Activated CD4-positive, alpha-beta T cell treated with anti-CD3 and anti-CD28 coated beads for 4 hours (primary cell): ENCODE data around the gene GM2A.
"Not testable (repeated sequence)": the region's sequence is repeated elsewhere in the genome, so short reads cannot be mapped to it uniquely, and the experiment has no call there.

ENCODE experiments used
- DNase-seq, 2 donors: peaks; one replicate each; pipeline ENCODE4 v3.0.0-alpha.2; 2020

The GM2A gene

DNA sequence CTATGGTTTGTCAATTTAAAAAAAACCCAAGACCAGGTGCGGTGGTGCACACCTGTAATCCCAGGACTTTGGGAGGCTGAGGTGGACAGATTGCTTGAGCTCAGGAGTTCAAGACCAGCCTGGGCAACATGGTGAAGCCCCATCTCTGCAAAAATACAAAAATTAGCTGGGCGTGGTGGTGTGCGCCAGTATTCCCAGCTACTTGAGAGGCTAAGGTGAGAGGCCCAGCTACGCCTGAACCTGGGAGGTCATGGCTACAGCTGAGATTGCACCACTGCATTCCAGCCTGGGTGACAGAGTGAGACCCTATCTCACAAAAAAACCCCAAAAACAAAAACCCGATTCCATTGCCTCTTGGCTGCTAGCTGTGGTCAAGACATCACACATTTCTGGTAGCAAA lies 2.0 kb downstream of the GM2A start:
- not testable (repeated sequence) for DNase-seq

DNA sequence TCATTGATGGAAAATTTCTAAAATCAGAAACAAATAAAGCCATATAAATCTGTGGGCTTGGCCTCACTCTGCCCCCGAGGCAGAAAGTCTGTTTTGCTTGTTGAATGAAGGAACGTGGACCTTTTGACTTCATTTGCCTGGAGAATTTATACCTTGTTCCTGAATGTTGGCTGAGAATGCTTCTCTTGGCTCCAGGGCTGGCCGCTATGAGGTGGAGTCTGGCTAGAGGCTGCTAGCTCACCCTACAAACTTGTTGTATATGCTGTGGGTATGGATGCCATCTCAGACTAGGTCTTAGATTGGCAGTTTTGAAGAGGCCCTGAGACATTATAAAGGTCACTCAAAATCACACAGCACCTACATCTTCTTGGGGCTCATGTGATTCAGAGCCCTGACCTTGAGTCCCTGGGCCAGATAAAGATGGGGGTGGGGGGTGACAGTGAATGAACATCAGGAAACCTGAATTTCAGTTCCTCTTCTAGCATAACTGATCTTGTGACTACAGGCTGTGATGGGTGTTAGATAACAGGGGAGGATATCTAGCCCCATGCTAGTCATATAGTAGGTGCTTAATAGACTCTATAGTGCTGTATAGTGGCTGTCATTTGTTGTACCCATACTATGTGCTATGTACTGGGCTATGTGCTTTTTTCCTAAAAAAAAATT lies 2.8 kb downstream of the GM2A start:
- DNase-seq = no peak

DNA sequence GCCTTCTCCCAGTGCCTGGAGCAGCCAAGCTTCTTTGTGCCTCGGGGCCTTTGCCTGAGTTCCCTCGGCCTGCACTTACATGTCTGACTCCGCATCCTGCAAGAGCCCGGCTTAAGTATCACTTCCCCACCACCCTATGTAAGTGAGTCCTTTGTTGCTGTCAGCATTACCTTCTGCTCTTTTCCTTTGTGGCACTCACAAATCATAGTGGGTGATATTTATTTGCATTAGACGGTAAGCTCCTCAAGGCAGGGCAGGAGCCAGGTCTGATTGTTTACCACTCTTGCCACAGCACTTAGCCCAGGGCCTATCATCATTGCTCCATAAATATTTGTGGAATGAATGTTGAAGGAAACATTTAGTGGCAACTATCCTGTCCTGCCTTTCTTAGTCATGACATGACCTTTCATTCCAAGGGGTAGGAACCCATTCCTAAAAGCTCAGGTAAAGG lies 4.8 kb downstream of the GM2A start:
- no peak for DNase-seq

DNA sequence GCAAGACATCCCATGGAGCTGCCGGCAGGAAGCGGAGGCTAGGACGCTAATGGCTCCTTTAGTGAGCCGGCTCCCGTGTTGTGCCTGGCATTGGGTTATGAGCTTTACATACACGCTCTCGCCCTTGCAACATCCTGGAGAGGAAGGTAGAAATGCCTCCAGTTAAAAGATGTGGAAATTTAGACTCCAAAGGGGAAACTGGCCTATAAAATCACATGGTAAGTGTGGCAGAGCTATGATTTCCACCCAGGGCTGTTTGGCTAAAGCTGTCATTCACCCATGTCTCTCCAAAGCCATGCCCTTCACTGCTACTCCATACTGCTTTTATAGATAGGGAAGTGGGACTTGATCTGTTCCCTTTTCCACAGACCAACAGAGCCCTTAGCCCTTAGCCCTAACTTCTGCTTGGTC lies 5.2 kb downstream of the GM2A start:
- DNase-seq = no peak

DNA sequence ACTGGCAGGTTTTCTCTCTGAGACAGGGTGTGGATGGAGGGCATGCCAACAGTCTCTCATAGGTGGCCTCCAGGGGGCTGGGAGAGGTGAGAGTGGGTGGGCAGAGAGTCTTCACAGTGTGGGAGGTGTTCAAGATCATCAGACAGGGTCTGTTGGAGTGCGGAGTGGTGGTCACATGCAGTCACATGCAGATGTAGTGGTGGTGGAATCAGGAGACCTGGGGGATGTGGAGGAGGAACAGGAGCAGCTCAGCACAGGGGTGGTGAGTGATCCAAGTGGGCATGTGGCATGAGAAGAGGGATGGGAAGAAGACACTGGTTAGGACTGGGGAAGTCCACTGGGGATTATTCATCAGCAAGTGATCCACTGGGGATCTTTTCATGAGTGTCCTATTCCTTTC lies 5.8 kb downstream of the GM2A start:
- no peak for DNase-seq

DNA sequence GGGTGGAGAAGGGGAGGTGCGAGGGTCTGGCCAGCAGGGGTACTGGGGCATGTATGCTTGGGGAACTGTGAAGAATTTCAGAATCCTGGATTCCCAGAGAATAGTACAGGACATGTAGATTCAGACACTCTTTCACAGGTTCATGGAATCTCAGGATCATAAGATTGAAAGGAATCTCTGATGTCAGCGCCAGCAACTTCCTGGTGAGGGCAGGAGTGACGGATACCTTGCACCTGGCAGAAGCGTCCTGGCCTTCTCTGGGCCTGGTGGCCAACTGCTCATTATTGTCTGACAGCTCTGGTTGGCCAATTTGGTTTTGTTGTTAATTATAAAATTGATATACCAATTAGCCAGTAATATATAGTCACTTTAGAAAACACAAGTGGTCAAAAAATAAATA lies 6.9 kb downstream of the GM2A start:
- no peak for DNase-seq

DNA sequence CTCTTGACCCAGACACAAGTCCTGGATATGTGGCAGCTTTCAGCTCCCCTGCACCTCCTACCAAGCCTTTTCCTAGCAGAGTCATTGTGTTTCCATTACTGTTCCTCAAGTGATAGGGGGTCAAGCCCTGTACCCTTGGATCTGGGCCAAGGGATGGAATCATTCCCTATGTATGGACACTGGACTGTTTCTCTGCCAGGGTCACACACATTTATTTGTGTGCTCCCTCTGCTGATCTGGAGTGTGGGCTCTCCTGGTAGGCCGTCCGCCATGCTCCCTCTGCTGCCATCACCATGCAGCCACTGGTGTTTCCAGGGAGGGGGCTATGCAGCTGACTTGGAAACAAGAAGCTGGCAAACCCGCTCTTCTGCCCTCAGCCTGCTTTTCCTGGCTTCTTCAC lies 9.5 kb downstream of the GM2A start:
- no peak for DNase-seq

DNA sequence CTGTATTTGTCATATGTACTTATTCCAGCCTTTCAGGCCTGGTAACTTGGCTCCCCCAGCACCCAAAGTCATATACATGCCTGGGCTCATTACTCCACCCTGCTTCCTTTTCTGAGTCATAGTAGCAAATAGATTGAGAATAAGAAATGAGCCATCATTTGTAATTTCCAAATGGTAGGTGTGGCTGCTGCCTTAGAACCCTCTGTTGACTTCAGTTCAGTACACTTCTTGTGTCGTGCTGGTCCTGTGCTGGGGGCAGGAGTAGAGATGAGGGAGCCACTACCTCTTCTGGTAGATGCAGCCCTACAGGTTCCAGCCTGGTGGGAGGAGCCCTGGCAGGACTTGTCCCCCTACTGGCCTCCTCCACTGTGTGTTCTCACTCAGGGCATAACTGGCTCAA lies 11.1 kb downstream of the GM2A start:
- DNase-seq = no peak

DNA sequence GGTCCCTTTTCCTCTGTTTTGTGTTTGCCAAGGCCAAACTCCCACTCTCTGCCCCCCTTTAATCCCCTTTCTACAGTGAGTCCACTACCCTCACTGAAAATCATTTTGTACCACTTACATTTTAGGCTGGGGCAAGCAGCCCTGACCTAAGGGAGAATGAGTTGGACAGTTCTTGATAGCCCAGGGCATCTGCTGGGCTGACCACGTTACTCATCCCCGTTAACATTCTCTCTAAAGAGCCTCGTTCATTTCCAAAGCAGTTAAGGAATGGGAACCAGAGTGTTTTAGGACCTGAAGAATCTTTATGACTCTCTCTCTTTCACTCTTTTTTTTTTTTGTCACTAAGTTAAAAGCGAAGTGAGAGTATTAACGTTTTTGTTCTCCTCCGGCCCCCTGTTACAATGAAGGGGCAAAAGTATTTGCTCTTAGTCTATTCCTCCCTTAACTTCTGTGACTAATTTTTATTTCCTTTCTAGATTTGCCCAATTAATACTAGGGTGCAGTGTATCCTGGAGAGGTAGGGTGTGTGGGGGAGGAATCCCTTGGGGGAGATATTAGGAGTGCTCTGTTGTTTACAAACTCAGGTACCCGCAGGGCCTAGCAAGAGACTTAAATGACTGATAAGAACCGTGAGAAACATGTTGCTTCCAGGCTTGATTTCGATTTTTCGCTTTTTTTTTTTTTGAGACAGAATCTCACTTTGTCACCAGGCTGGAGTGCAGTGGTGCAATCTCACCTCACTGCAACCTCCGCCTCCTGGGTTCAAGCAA lies 14.7 kb downstream of the GM2A start:
- no peak for DNase-seq

DNA sequence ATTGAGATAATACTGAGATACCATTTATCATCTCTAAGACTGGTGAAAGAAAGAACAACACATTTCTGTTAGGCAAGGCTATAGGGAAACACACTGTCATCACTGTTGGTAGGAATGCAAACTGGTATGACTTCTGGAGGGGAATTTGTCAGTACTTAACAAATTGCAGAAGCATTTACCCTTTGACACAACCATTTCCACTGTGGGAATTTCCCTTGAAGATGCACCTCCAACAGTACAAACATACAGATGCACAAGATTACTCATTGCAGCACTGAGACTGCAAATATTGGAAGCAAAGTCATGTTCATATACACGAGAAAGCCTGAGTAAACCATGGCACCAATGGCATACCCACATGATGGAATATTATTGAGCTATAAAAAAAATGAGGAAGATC lies 17.6 kb downstream of the GM2A start:
- DNase-seq = no peak

DNA sequence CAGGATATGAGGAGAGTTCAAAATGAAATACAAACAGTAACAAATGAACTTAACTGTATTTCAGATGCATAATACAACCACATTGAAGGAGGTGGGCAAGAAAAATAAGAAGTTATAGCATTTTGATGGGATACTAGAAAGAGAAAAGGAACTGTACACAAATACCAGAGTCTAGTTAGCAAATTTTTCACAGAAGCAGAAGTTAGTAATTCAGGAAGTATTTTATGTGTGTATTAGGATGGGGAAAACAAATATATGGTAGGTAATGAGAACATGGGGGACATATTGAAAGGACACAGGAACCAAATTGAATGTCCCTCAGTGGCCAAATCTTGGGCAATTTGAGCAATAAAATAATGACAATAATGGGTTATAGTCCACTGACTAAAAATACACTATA lies 18.4 kb downstream of the GM2A start:
- no peak for DNase-seq

DNA sequence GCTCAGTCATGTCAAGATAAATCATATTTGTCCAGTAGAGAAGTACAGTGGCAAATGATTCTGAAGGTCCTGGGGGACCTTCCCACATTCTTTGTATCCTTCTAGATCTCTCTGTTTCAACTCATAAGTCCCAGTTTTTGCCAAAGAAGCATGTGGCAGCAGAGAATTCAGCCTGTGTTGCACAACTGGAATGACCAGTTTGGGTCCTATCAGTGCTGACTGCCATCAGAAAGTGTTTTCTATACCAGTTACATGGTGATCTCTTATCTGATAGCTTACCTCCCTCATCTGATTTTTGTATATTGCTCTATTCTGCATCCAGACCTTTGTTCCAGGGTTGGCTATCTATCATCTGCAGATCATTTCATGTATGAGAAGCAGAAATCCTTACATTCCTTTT lies 21.7 kb downstream of the GM2A start:
- DNase-seq = no peak

DNA sequence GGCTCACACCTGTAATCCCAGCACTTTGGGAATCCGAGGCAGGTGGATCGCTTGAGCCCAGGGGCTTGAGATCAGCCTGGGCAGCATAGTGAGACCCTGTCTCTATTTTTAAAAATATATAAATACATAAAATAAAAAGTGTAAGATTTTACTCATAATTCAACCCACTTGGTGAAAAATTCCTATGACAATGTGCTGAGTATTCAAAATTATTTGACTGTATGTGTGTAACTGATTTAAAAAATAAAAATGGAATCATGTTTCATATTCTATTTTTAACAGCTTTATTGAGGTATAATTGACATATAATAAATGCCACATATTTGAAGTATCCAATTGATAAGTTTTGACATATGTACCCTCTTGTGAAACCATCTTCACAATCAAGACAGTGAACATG lies 22.8 kb downstream of the GM2A start:
- DNase-seq = no peak

DNA sequence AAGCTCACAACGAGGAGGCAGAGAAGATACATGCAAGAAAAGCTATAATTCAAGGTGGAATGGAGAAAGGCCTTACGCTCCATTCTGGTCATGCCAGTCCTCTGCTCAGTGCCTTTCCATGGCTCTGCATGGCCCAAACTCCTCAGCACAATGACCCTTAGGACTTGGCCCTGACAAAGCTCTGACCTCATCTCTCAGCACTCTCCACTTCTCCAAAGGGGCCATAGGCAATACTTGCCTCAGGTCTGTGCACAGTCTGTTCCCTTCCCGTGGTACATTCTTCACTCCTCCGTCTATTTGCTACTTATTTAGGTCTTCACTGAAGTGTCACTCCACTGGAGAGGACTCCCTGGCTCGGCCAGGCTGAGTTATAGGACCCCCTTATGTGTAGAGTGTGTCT lies 25.9 kb downstream of the GM2A start:
- DNase-seq = no peak

DNA sequence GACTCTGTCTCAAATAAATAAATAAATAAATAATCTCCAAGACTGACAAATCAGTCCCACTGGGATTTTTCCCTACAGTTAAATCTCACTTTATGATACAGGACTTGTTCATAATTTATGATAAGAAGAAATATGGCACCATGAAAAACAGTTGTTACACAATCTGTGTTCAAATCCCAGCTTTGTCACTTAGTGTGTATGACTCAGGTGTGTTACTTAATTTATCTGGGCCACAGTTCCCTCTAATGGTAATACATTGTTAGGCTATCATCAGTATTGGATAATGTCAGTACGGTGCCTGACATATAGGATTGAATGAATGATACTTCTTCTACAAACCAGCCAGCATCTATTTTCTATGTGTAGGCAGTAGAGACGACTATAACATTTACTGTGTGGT lies 27.5 kb downstream of the GM2A start:
- DNase-seq = no peak

DNA sequence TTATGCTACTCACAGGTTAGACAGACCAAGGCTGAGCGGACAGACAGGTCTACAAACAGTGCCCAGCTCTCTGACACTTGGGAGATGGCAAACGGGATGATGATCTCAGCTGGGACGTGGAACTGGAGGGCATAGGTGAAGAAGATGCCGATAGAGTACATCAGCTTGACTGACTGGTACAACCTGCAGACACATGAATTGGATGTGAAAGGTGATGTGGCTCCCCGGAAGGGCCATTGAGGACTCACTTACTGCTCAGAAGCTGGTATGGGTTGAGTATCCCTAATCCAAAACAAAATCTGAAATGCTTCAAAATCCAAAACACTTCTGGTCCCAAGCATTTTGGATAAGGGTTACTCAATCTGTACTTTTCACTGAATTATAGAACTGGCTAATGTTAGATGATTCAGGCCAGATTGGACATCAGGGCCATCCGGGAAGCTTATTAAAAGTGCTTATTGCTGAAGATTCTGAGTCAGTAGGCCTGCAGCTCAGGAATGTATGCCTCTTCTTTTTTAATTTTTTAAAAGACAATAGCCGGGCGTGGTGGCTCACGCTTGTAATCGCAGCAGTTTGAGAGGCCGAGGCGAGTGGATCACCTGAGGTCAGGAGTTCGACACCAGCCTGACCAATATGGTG lies 28.1 kb downstream of the GM2A start:
- DNase-seq = no peak

DNA sequence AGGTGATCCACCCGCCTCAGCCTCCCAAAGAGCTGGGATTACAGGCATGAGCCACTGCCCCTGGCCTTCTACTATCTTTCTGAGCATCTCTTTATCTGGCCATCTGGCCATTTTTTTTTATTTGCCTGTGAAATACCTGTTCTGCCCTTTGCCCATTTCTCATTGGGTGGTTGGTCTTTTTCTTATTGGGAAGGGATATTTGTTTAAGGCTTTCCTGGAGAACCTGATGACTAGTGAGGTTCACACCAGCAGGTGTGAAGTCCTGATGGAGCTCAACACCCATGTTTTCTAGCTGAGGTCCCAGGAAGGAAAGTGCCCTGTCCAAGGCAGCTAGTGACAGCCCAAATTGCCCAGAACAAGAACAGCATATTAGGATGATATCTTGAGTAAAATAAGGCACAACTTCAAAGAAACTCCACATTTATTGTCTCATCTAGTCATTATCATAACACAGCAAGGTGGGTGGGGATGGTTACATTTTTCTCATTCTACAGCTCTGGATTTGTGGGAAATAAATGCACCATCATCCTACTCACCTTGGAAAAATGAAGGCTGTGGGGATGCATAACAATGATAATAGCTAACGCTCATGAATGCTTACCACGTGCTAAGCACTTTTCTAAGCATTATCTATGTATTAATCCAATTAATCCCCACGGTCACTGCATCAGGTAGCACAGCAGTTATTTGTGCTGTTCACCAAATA lies 30.3 kb downstream of the GM2A start:
- no peak for DNase-seq

DNA sequence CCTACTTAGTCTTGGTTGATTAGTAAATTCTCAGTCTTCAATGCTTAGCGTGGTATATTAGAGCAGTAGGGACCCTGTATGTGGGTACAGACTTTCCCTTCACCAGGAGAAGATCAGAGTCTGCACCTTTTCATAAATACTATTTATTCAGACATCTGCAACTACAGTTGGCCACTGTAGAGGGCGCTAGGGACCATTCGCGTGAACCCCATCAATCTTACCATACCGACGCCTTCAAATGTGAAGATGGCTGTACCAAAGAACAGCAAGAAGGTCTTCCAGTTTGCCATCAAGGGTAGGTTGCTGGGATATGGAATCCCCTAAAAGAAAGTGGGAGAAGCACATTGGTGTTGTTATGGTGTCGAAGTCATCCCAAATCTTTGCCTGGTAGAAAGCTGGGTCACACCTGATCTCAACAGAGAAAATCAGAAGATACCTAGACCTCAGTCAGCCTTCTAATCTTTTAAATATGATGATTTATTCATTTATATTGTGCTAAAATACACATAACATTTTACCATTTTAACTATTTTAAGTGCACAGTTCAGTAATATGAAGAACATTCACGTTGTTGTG lies 31.5 kb downstream of the GM2A start:
- no peak for DNase-seq

DNA sequence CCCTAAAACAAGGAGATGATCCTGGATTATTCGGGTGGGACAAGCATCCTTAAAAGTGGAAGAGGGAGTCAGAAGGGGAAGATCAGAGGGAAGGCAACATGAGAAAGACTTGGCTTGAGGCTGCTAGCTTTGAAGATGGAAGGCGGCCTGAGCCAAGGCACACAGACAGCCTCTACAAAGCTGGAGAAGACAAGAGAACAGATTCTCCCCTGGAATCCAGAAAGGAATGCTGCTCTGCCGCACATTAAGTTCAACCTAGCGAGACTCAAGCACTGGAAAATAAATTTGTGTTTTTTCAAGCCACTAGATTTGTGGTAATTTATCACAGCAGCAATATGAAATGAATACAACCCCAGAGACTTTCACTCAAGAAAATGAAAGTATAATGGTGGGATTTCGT lies 32.7 kb downstream of the GM2A start:
- no peak for DNase-seq

DNA sequence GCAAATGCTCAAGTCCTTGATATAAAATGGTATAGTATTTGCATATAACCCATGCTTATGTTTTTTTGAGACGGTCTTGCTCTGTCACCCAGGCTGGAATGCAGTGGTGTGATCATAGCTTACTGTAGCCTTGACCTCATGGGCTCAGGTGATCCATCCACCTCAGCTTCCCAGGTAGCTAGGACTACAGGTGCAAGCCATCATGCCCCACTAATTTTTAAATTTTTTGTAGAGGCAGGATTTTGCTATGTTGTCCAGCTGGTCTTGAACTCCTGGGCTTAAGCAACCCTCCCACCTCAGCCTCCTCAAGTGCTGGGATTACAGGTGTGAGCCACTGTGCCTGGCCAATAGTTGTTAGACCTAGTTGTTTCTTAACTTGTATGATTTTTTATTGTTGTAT lies 33.3 kb downstream of the GM2A start:
- DNase-seq = no peak

DNA sequence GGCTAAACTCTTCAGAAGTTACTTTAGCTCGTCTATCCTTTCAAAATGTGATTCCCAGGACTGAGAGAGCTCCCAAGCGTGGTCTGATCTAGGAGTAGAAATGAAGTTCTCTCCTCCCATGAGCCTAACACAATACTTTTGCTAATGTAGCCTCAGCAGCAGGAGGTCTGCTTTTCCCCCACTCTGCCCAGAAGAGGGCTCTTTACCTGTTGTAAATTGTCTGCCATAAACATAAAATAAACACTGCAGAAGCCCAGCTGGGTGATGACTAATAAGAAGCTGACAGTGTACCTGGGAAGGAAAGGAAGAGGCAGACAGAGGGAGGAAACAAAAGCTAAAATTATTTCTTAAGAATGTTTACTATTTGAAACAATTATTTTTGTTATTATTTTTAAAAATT lies 35.2 kb downstream of the GM2A start:
- no peak for DNase-seq

DNA sequence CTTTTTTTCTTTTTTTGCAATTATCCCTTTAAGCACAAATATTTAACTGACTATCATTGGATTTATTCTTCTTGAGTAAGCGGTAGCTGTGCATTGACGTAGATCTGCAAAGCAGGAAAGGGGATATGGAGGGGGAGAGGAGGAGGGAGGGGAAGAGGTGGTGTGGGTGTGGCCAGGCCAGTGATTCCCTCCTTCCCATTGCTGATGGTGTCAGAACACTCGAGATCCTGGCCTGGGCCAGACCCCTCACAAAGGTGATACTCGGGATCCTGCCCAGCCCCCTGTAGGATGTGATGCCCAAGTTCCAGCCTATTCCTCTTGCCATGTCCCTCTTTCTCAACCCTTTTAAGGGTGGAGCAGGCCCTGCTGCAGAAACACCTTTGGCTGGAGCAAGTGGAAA lies 40.6 kb downstream of the GM2A start:
- no peak for DNase-seq

DNA sequence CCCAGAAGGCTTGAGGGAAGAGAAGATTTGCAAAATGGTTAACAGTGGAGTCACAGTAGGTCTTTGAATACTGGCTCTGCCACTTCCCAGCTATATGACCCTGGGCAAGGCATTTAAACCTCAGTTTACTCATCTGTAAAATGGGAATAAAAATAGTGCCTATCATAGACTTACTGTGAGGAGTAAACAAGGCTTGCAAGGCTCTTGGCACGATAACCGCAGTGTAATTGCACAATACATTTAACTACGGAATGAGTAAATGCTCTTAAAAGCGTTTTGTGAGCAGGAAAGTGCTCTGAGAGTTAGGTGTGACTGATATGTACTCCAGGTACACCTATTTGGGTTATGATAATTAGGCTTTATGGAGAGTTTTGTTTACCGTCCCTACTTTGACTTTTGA lies 42.2 kb downstream of the GM2A start:
- no peak for DNase-seq
